Fibroblast of pulmonary artery (primary cell): Measurements from ENCODE around the gene GNAL.
"Not testable (repeated sequence)": the region's sequence is repeated elsewhere in the genome, so short reads cannot be mapped to it uniquely, and the experiment has no call there.

Experiments
- DNase-seq: peaks from one replicate; pipeline ENCODE4 v3.0.0-alpha.2; 2010; ENCODE audit warnings: low read depth
- H3K4me3 ChIP-seq: replicated peaks from 2 replicates; pipeline ENCODE4 v1.5.1; 2011; ENCODE audit warnings: low read depth, mild to moderate bottlenecking, control low read depth, low read length, moderate library complexity
- TF ChIP-seq, protein P1 (sequence below): IDR thresholded peaks from 2 replicates; pipeline ENCODE4 v1.5.1; 2011; ENCODE audit warnings: mild to moderate bottlenecking, control low read depth, low read length, inconsistent platforms; ENCODE audit errors: missing control alignments

The GNAL gene

GRCh38 chr18:11886577-11887110 is 197.6 kb downstream of the GNAL start:
- DNase-seq = no peak
- H3K4me3 ChIP-seq = no peak overlapping the region
- TF ChIP-seq, protein P1, sequence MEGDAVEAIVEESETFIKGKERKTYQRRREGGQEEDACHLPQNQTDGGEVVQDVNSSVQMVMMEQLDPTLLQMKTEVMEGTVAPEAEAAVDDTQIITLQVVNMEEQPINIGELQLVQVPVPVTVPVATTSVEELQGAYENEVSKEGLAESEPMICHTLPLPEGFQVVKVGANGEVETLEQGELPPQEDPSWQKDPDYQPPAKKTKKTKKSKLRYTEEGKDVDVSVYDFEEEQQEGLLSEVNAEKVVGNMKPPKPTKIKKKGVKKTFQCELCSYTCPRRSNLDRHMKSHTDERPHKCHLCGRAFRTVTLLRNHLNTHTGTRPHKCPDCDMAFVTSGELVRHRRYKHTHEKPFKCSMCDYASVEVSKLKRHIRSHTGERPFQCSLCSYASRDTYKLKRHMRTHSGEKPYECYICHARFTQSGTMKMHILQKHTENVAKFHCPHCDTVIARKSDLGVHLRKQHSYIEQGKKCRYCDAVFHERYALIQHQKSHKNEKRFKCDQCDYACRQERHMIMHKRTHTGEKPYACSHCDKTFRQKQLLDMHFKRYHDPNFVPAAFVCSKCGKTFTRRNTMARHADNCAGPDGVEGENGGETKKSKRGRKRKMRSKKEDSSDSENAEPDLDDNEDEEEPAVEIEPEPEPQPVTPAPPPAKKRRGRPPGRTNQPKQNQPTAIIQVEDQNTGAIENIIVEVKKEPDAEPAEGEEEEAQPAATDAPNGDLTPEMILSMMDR = no peak

DNA sequence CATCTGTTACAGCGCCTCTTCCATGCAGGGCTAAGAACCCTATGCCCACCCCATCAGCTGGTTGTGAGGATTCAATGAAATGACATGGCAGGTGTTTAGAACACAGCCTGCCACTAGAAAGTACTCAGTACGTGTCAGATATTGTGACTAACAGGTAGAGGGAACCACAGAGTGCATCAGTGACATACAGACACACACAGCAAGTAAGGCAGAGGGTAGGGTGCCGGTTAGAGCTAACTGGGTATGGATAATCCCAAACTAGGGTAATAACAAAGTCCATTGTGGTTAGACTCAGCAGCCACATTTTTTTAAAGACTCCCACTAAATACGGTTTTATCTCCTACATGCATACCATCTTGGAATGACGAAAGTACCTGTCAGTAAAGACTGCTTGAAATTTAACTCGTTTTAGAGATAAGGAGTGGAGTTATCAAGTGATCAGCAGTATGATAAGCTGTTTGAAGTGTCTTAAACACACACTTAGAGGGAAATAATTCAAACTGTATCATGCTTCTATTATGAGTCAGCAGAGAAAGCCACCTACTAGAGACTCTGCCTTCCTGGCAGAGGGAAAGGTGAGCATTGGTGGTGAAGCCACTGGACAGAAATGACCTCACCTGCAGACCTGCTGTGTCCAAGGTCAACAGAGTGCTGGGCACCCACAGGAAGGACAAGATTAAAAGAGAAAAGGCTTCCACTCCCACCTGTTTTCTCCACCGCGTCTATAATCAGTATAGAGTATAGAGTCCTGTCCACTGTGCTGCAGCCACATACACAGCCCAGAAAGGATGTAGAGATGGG is 198.5 kb downstream of the GNAL start:
- no peak overlapping the region for H3K4me3 ChIP-seq
- TF ChIP-seq, protein P1 = no peak
- no peak for DNase-seq

DNA sequence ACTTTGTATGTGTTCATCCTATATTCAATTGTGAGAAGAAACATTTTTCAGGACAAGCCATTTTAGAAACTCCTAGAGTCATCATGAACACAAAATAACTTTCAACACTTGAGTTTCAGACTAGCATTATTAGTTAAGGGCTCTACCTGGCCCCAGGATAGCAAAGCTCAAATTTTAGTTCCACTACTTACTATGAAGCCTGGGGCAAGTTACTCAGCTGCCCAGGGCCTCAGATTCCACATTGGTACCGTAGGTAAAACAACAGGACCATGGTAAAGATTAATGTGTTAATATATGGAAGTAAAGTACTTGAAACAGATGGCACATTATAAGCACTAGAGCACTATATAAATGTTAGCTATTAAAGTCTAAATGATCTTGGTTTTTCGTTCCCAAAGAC is 199.7 kb downstream of the GNAL start:
- TF ChIP-seq, protein P1 = no peak
- no peak for DNase-seq

DNA sequence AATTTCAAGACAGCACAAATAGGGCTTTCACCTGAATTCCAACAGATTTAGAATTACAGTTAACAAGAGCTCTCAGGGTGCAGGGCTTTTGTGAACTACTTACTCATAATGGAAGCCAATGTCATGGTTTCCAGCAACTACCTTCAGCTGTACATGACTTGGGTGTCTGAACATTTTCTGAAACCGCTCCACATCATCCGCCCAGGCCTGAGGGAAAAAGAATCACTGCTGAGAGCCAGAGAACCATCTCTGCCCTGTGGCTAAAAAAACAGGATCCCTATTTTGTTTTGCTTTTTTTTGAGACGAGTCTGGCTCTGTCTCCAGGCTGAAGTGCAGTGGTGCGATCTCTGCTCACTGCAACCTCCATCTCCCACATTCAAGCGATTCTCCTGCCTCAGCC is 200.2 kb downstream of the GNAL start:
- TF ChIP-seq, protein P1 = no peak
- no peak for DNase-seq
- no peak overlapping the region for H3K4me3 ChIP-seq

More for the DNA sequence above, 199.7 kb downstream of the GNAL start:
- no peak overlapping the region for H3K4me3 ChIP-seq

DNA sequence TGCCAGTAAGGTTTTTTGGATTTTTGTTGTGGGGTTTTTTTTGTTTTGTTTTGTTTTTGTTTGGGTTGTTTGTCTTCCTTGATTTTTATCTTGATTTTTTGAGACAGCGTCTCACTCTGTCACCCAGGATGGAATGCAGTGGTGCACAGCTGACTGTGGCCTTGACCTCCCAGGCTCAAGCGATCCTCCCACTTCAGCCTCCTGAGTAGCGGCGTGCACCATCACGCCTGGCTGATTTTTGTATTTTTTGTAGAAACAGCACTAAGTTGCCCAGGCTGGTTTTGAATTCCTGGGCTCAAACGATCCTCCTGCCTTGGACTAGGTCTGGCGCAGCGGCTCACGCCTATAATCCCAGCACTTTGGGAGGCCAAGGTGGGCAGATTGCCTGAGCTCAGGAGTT is 202.7 kb downstream of the GNAL start:
- TF ChIP-seq, protein P1 = no peak
- DNase-seq = no peak
- no peak overlapping the region for H3K4me3 ChIP-seq

DNA sequence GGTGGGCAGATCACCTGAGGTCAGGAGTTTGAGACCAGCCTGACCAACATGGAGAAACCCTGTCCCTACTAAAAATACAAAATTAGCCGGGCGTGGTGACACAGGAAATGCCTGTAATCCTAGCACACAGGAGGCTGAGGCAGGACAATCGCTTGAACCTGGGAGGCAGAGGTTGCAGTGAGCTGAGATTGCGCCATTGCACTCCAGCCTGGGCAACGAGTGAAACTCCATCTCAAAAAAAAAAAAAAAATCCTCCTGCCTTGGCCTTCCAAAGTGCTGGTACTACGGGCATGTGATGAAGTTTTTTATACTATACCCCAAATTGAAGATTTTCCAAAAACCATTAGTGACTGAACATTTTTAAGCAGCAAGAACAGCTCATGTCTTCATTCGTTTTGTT is 203.4 kb downstream of the GNAL start:
- DNase-seq, H3K4me3 ChIP-seq: not testable (repeated sequence)

GRCh38 chr18:11897781-11898180 is 208.7 kb downstream of the GNAL start:
- no peak for DNase-seq
- TF ChIP-seq, protein P1 = no peak
- H3K4me3 ChIP-seq = no peak overlapping the region
